Psoas muscle (tissue), 8 donors: Measurements from ENCODE around the gene UBN1. TPM values are rescaled to one million over a fixed set of nuclear protein-coding genes. Genes with fewer than 3 reads are reported as not detected.

Experiments
- ATAC-seq, 4 donors: fragments of 200-7000 bp; cut with Tn5 transposase; one replicate each; pipeline ENCODE4 v1.9.1; 2020; ENCODE audit warnings: moderate library complexity in 3 of 4, mild to moderate bottlenecking in 2 of 4
- DNase-seq, 2 donors: peaks; one replicate each; pipeline ENCODE4 v3.0.0-alpha.2; 2020
- H3K27ac ChIP-seq: fragments of 200-600 bp; one replicate; pipeline ENCODE4 v1.8.0; 2022
- H3K27me3 ChIP-seq, 3 donors: fragments of 200-600 bp in 1 of 3; one replicate each; pipeline versions ENCODE4 v1.6.1 to v1.8.0; 2013 to 2022; ENCODE audit warnings: low read length in 2 of 3, mild to moderate bottlenecking in 2 of 3, moderate library complexity in 1 of 3; ENCODE audit not compliant: insufficient read depth in 3 of 3
- H3K36me3 ChIP-seq, 2 donors: fragments of 200-600 bp in 1 of 2; one replicate each; pipeline versions ENCODE4 v1.6.1 to v1.8.0; 2013 to 2022; ENCODE audit warnings: low read depth in 1 of 2, mild to moderate bottlenecking in 1 of 2, moderate library complexity in 1 of 2; ENCODE audit not compliant: insufficient read depth in 1 of 2
- H3K4me1 ChIP-seq: fragments of 200-600 bp; one replicate; pipeline ENCODE4 v1.8.0; 2022
- H3K4me3 ChIP-seq: fragments of 200-600 bp; one replicate; pipeline ENCODE4 v1.8.0; 2022; ENCODE audit warnings: mild to moderate bottlenecking
- H3K9me3 ChIP-seq: fragments of 200-600 bp; one replicate; pipeline ENCODE4 v1.8.0; 2022
- WGBS, 3 donors: extraction: QIAGEN DNeasy Blood & Tissue Kit; methylation state at CpG; one replicate each; pipeline versions ENCODE4 v1.1.6 to v1.1.7; 2013; 5-methylcytosine and 5-hydroxymethylcytosine counted together
- intact Hi-C, 2 donors: fragments of 100-400 bp; cut with DNase I; formaldehyde crosslinking; loops; one replicate each; pipeline versions ENCODE4 v1.11.0 to v1.14.2; 2022
- polyA plus RNA-seq, 3 donors: library from polyadenylated mRNA; stranded (reverse); fragments of 200-250 nt; gene quantifications; one replicate each; pipeline ENCODE4 v1.2.3, GENCODE V29; 2013
- total RNA-seq, 4 donors: library from RNA; stranded (reverse); fragmentation: NEBNext Ultra II Directional in 2 of 4; extraction: Animal tissue kit (Norgen Biotek cat#: 25700) in 2 of 4; gene quantifications; one replicate each; pipeline versions ENCODE4 v1.2.1 to v1.2.4, GENCODE V29; 2021 to 2023
- TF ChIP-seq, protein P1 (sequence below): fragments of 200-600 bp; IDR thresholded peaks from one replicate; pipeline ENCODE4 v1.8.0; 2022; ENCODE audit warnings: antibody characterized with exemption
- donor health status: healthy with polysubstance abuse.
- donor health status: DM: no; HTN: no; CAD: no; lungs with moderate emphysema.
- donor health status: Bipolar disorder and iron deficiency.
- donor health status: healthy.
- donor health status: DM: yes; HTN: yes; CAD: no.
- donor health status: DM: no; HTN: no; CAD: no.
- donor health status: DM: no; HTN: no; CAD: no.
- donor health status: DM: yes; HTN: yes; CAD: no.

The UBN1 gene
- total and polyA plus RNA-seq, 7 donors, result 9.1 to 33.3 (median 25.7) TPM

DNA sequence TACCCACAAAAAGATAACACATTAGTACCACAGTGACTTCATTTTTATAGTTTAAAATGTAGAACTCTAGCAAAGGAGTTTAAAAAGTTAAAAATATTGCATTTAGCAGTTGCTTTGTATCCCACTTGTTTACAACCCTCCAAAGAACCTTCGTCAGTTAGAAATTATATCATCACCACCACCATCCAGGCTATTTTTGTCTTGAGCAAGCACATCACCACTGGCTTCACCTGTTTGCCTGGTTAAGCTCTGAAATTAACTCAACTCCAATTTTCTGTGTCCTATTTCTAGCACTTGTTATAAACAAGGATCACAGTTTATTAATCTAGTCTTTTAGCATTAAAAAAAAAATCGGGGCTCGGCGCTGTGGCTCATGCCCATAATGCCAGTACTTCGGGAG, 6.3 kb upstream of the UBN1 start:
- ATAC-seq, result peak in 3 of 4 donors; percentile 48 to 78 (median 77)

DNA sequence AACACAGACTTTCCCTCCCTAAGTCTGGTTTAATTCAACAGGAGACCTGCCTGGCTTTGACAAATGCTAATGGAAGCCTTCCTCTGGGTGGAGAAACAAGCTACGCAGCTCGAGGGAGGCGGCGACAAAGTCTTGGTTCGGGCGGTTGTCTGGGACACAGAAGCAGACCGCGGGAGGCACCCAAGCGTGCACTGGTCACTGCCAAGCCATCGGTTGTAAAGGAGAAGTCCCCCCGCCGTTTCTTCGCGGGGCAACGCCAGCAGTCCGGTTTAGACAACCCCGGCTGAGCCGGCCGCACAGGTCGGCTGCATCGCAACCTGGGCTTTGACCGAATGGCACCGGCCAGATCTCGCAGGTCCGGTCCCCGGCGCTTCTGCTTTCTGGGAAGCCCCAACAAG, 779 bp upstream of the UBN1 start:
- Histone ChIP-seq H3K9me3 (no peaks in the 10 kb centered on the region), H3K27ac (peak overlapping the region; percentile 99), H3K27me3 (no peaks in the 10 kb centered on the region), H3K4me1 (peaks cover 52% of the 10 kb centered on the region), H3K36me3 (peaks cover 4 to 48% of the 10 kb centered on the region in 2 donors), H3K4me3 (peak overlapping the region; percentile 98)
- ATAC-seq, result peak; percentile 14 to 49 (median 28)
- intact Hi-C loops, result loop anchor here (5.0 to 10.0 kb wide), 2 partner anchors 82 to 111 kb away; partner anchors contain the start of genes SEC14L5 (in 1 of the 2) and ZNF500 (in 1 of the 2)
- TF ChIP-seq, protein P1, sequence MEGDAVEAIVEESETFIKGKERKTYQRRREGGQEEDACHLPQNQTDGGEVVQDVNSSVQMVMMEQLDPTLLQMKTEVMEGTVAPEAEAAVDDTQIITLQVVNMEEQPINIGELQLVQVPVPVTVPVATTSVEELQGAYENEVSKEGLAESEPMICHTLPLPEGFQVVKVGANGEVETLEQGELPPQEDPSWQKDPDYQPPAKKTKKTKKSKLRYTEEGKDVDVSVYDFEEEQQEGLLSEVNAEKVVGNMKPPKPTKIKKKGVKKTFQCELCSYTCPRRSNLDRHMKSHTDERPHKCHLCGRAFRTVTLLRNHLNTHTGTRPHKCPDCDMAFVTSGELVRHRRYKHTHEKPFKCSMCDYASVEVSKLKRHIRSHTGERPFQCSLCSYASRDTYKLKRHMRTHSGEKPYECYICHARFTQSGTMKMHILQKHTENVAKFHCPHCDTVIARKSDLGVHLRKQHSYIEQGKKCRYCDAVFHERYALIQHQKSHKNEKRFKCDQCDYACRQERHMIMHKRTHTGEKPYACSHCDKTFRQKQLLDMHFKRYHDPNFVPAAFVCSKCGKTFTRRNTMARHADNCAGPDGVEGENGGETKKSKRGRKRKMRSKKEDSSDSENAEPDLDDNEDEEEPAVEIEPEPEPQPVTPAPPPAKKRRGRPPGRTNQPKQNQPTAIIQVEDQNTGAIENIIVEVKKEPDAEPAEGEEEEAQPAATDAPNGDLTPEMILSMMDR, result no peak
- 0 to 2% (median 0%) methylated on average over 21 to 27 of the region's 27 CpGs for WGBS, 3 donors
- peak; percentile 48 to 80 for DNase-seq

More for the DNA sequence above, 6.3 kb upstream of the UBN1 start:
- H3K27ac ChIP-seq, result peak overlapping the region; percentile 84
- no peaks in the 10 kb centered on the region for H3K9me3 ChIP-seq
- peak overlapping the region; percentile 30 for H3K4me3 ChIP-seq
- H3K4me1 ChIP-seq, result peaks cover 43% of the 10 kb centered on the region
- WGBS, 3 donors, result 47 to 65% (median 55%) methylated on average over 5 of the region's 5 CpGs
- no peak for DNase-seq
- intact Hi-C loops, result loop anchor here in 1 of 2 donors (10.0 kb wide), 1 partner anchor 76 kb away; the partner anchor contains the start of gene ZNF500
- no peaks in the 10 kb centered on the region for H3K27me3 ChIP-seq
- TF ChIP-seq, protein P1, result no peak
- H3K36me3 ChIP-seq, result peaks cover 14 to 100% of the 10 kb centered on the region in 2 donors

DNA sequence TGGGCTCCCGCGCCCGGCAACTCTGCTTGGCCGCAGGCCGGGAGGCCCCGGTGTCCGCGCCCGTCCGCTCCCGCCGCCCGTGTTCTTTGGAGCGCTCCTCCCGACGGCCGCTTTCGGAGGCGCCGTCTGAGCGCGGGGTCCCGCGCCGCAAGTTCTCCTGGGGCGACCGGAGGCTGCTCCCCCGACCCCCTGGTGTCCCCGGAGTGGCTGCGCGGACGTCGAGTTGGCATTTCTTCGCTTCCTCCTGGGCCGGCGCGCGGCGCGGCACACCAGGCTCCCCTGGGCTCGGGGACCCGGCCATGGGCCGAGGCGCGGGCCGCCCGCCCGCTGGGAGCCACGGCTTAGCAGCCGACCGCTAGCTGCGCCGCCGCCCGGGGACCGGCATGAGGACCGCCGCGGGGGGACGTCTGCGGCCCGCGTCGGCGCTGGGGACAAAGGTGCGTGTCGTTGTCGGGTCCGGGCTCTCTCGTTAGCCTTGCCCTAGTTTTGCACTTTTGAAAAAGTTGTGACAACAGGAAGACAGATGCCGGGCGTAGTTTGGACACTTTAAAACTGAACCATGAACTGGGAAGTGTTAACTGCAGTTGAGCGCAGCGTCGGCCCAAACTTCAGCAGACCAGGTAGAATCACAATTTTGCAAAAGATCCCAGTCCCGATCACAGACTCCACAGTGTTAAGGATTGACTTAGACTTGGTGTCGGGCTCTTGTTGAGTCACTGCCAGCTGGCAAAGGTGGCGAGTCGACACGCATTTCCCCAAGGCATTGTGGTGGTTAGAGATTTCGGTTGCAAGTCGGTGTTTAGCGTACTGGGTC, 700 bp downstream of the UBN1 start:
- intact Hi-C loops, result loop anchor here (5.0 to 10.0 kb wide), 2 partner anchors 83 to 109 kb away; partner anchors contain the start of genes SEC14L5 (in 1 of the 2) and ZNF500 (in 1 of the 2)
- peaks cover 63% of the 10 kb centered on the region for H3K4me1 ChIP-seq
- WGBS, 3 donors, result 0 to 1% (median 1%) methylated on average over 68 to 83 of the region's 83 CpGs

DNA sequence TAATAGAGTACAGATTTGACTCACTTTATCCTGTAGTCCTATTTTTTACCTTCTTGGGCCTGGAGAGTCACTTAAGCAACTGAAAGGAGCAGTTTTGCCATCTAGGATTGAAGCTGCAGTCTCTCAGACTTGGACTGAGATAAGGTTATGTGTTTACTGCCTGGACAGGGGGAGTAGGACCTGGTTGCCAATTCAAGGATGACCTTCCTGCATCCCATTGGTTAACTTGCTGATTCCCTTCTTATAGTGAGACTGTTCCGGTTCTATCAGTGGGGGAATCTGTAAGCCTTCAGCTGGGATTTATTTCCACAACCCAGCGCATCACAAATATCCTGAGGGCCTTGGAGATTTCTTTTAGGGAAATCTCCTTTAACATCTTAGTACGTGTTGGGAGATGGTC, 2.9 kb downstream of the UBN1 start:
- intact Hi-C loops, result no loop called here
- Histone ChIP-seq H3K9me3 (no peaks in the 10 kb centered on the region), H3K4me1 (peaks cover 52% of the 10 kb centered on the region), H3K36me3 (peaks cover 4 to 35% of the 10 kb centered on the region in 2 donors), H3K27me3 (no peaks in the 10 kb centered on the region), H3K27ac (no peak overlapping the region), H3K4me3 (peak overlapping the region; percentile 98)
- DNase-seq, result no peak
- ATAC-seq, result no peak
- WGBS, 3 donors, result 61 to 75% (median 67%) methylated on average over 3 of the region's 3 CpGs
- TF ChIP-seq, protein P1, result no peak

More for the DNA sequence above, 700 bp downstream of the UBN1 start:
- peak; percentile 70 to 82 for DNase-seq
- Histone ChIP-seq H3K36me3 (peaks cover 4 to 35% of the 10 kb centered on the region in 2 donors), H3K27ac (peak overlapping the region; percentile 99), H3K27me3 (no peaks in the 10 kb centered on the region), H3K4me3 (peak overlapping the region; percentile 98), H3K9me3 (no peaks in the 10 kb centered on the region)
- ATAC-seq, result peak; percentile 6 to 35 (median 23)
- TF ChIP-seq, protein P1, result no peak
